MCF 10A (cell line): ENCODE data around the gene GSTO2. TPM values are rescaled to one million over a fixed set of nuclear protein-coding genes. Genes with fewer than 3 reads are reported as not detected.

Experiments used
- BruUV-seq: library from RNA; stranded (reverse); fragments of 400-500 nt; replicated peaks from 2 replicates; lab custom pipeline; 2021; lab: Mats Ljungman, UMichigan
- CTCF ChIA-PET: fragments of 300-600 bp; sonication (Branson Sonifier 250); formaldehyde crosslinking; extraction: SDS; loops from one replicate; lab custom pipeline; 2021; ENCODE audit warnings: antibody characterized with exemption, inconsistent platforms; lab: Yijun Ruan, JAX
- POLR2A ChIA-PET: fragments of 300-600, 350-650 bp; sonication (Branson Sonifier 250); formaldehyde crosslinking; extraction: SDS; loops from one replicate; lab custom pipeline; 2020; ENCODE audit warnings: antibody characterized with exemption, inconsistent platforms; lab: Yijun Ruan, JAX
- DNase-seq: peaks from one replicate; pipeline ENCODE4 v3.0.0-alpha.2; 2018; ENCODE audit not compliant: unreplicated experiment
- H3K27ac Mint-ChIP-seq: one replicate; pipeline ENCODE4 v1.8.0; 2022; ENCODE audit warnings: mild to moderate bottlenecking, low read depth, mixed read lengths; ENCODE audit not compliant: unreplicated experiment
- H3K27me3 Mint-ChIP-seq: one replicate; pipeline ENCODE4 v1.8.0; 2022; ENCODE audit warnings: mixed read lengths; ENCODE audit not compliant: insufficient read depth, unreplicated experiment
- H3K36me3 Mint-ChIP-seq: one replicate; pipeline ENCODE4 v1.8.0; 2022; ENCODE audit warnings: mild to moderate bottlenecking, moderate library complexity, mixed read lengths; ENCODE audit not compliant: insufficient read depth, unreplicated experiment
- H3K4me1 Mint-ChIP-seq: one replicate; pipeline ENCODE4 v1.8.0; 2022; ENCODE audit warnings: mixed read lengths; ENCODE audit not compliant: insufficient read depth, unreplicated experiment
- H3K4me3 Mint-ChIP-seq: one replicate; pipeline ENCODE4 v1.8.0; 2022; ENCODE audit warnings: mild to moderate bottlenecking, moderate library complexity, mixed read lengths; ENCODE audit not compliant: unreplicated experiment
- H3K9me3 Mint-ChIP-seq: one replicate; pipeline ENCODE4 v1.8.0; 2022; ENCODE audit warnings: mixed read lengths; ENCODE audit not compliant: unreplicated experiment
- intact Hi-C: fragments of 100-400 bp; cut with micrococcal nuclease; formaldehyde crosslinking; loops from 2 replicates; pipeline ENCODE4 v1.14.1; 2022
- total RNA-seq: library from RNA; stranded (reverse); gene quantifications from 2 replicates; pipeline ENCODE4 v1.2.3, GENCODE V29; 2022
- TF ChIP-seq, protein P1 (sequence below): fragments of 200-600 bp; IDR thresholded peaks from one replicate; pipeline ENCODE4 v1.8.0; 2022; ENCODE audit warnings: antibody characterized with exemption, mild to moderate bottlenecking; ENCODE audit not compliant: unreplicated experiment

The GSTO2 gene
- total RNA-seq, 1 experiment from 2014 or later, result 40.9 TPM

- POLR2A ChIA-PET, result interaction anchor here (0.6 to 4.4 kb wide), 11 partner anchors 9 to 396 kb away, joined by 3 to 42 read pairs (median 9); partner anchors contain the start of genes CFAP43, CFAP58, GSTO1 and SFR1
- Mint-ChIP-seq H3K9me3 (no peaks in the 10 kb centered on the region), H3K36me3 (peaks cover 54% of the 10 kb centered on the region), H3K27ac (peak overlapping the region; percentile 92), H3K4me3 (peak overlapping the region; percentile 85), H3K4me1 (peaks cover 8% of the 10 kb centered on the region), H3K27me3 (no peaks in the 10 kb centered on the region)
- TF ChIP-seq, protein P1, sequence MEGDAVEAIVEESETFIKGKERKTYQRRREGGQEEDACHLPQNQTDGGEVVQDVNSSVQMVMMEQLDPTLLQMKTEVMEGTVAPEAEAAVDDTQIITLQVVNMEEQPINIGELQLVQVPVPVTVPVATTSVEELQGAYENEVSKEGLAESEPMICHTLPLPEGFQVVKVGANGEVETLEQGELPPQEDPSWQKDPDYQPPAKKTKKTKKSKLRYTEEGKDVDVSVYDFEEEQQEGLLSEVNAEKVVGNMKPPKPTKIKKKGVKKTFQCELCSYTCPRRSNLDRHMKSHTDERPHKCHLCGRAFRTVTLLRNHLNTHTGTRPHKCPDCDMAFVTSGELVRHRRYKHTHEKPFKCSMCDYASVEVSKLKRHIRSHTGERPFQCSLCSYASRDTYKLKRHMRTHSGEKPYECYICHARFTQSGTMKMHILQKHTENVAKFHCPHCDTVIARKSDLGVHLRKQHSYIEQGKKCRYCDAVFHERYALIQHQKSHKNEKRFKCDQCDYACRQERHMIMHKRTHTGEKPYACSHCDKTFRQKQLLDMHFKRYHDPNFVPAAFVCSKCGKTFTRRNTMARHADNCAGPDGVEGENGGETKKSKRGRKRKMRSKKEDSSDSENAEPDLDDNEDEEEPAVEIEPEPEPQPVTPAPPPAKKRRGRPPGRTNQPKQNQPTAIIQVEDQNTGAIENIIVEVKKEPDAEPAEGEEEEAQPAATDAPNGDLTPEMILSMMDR, result no peak
- TSS peak; percentile 75 for BruUV-seq
- no peak for DNase-seq
- intact Hi-C loops, result no loop called here
- CTCF ChIA-PET, result interaction anchor here (0.6 to 2.0 kb wide), 2 partner anchors 23 to 93 kb away, joined by 3 to 8 read pairs; no protein-coding TSS in a partner anchor
Measured at GRCh38 chr10:104268405-104268712, 625 bp upstream of the GSTO2 start.

- TF ChIP-seq, protein P1, result no peak
- Mint-ChIP-seq H3K9me3 (no peaks in the 10 kb centered on the region), H3K27ac (no peak overlapping the region), H3K4me3 (no peak overlapping the region), H3K36me3 (peaks cover 18% of the 10 kb centered on the region), H3K4me1 (peaks cover 8% of the 10 kb centered on the region), H3K27me3 (no peaks in the 10 kb centered on the region)
- DNase-seq, result no peak
- intact Hi-C loops, result no loop called here
- BruUV-seq, result no TSS peak
- CTCF ChIA-PET, result interaction anchor here (0.8 to 9.1 kb wide), 14 partner anchors 10 to 80 kb away, joined by 3 to 316 read pairs (median 17); partner anchors contain the start of genes CFAP43, CFAP58, GSTO1 and ITPRIP
- POLR2A ChIA-PET, result interaction anchor here (0.6 to 4.7 kb wide), 7 partner anchors 10 to 77 kb away, joined by 3 to 56 read pairs (median 6); partner anchors contain the start of genes GSTO1 and ITPRIP
Measured at GRCh38 chr10:104273286-104273685, 4.3 kb downstream of the GSTO2 start.

DNA sequence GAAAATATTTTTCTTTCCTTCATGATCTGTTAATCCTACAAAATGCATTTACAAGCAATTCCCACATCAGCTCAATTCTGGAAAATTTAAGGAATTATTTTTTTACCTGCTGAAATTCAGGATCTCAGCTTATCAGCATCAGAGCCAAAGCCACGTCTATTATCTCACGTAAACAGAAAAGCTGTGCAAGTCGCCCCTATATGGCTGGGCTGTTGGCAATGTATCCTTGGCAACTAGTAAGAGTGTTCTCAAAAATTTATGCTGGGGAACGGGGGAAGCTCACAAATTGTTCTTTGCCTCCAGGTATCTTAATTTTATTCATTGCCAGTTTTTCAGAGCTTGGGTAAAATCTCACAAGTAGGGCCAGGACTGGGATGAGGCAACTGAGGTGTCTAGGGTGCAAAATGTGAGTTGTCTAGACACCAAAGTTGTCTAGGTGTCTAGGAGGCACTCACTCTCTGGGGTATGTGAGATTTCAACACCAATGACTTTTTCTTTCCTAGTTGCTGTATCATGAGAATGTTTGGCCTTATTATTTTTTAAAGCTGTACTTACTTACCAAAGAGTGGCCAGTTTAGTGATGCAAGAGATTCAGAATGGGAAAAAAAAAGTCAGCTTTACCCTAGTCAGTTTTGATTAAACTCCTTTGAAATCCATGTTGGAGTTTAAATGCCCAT, 5.1 kb downstream of the GSTO2 start:
- Mint-ChIP-seq H3K27me3 (no peaks in the 10 kb centered on the region), H3K36me3 (peaks cover 17% of the 10 kb centered on the region), H3K27ac (peak overlapping the region; percentile 73), H3K4me1 (peaks cover 7% of the 10 kb centered on the region), H3K4me3 (peak overlapping the region; percentile 89), H3K9me3 (no peaks in the 10 kb centered on the region)
- intact Hi-C loops, result loop anchor here (1.0 kb wide), 1 partner anchor 76 kb away; no protein-coding TSS in a partner anchor
- ChIA-PET POLR2A (interaction anchor here (0.5 to 4.7 kb wide), 20 partner anchors 12 to 192 kb away, joined by 3 to 56 read pairs (median 5); partner anchors contain the start of genes CFAP43, GSTO1, ITPRIP and SFR1), CTCF (interaction anchor here (0.6 to 9.1 kb wide), 35 partner anchors 9 to 384 kb away, joined by 3 to 316 read pairs (median 6); partner anchors contain the start of genes CFAP43, CFAP58, GSTO1 and ITPRIP)
- TF ChIP-seq, protein P1, result no peak
- no TSS peak for BruUV-seq
- no peak for DNase-seq
